Spleen (tissue), 7 donors: Measurements from ENCODE around the gene NOS1AP.

Source experiments
- POLR2A ChIP-seq, 3 donors: fragments of 450-650 bp; IDR thresholded peaks; one replicate each; pipeline ENCODE4 v1.5.1; 2017; ENCODE audit warnings: antibody characterized with exemption in 3 of 3, mild to moderate bottlenecking in 1 of 3
- POLR2AphosphoS5 ChIP-seq, 3 donors: sonication (generic); formaldehyde crosslinking; IDR thresholded peaks; one replicate each; pipeline ENCODE4 v1.5.1; 2017; ENCODE audit warnings: antibody characterized with exemption in 3 of 3
- TF ChIP-seq, protein P1 (sequence below), 11 experiments: fragments of 200-600 bp in 7 of 11; fragments of 450-650 bp in 4 of 11; sonication (generic) in 4 of 11; IDR thresholded peaks in 8 of 11; conservative IDR thresholded peaks in 3 of 11; 1 replicate in 7 of 11; 2 replicates in 4 of 11; pipeline versions ENCODE4 v1.4.0 to v1.8.0; 2016 to 2021; ENCODE audit warnings: antibody characterized with exemption in 11 of 11, inconsistent platforms in 4 of 11, mild to moderate bottlenecking in 1 of 11
- donor health status: DM: no; HTN: no; CAD: no; lungs with moderate emphysema.
- donor health status: DM: no; HTN: no; CAD: no.
- donor health status: DM: no; HTN: no; CAD: no.

DNA sequence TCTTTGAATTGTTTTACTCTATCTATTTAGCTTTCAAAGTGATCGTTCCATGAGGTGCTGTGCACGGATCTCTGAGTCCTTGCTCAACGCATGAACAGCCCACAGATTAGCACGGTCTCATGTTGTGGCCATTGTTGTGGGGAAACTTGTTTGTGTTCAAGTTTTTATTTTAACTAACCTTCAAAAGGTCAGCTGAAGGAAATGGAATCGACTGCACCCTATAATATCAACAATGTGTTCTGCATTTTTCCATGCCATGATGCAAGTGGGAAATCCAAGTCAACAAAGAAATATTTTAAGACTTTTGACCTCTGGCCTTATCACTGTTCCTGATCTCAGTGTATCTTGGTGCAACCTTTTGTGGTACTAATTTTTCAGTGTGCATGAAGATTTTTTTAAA, 336.3 kb downstream of the NOS1AP start:
- TF ChIP-seq, protein P1, sequence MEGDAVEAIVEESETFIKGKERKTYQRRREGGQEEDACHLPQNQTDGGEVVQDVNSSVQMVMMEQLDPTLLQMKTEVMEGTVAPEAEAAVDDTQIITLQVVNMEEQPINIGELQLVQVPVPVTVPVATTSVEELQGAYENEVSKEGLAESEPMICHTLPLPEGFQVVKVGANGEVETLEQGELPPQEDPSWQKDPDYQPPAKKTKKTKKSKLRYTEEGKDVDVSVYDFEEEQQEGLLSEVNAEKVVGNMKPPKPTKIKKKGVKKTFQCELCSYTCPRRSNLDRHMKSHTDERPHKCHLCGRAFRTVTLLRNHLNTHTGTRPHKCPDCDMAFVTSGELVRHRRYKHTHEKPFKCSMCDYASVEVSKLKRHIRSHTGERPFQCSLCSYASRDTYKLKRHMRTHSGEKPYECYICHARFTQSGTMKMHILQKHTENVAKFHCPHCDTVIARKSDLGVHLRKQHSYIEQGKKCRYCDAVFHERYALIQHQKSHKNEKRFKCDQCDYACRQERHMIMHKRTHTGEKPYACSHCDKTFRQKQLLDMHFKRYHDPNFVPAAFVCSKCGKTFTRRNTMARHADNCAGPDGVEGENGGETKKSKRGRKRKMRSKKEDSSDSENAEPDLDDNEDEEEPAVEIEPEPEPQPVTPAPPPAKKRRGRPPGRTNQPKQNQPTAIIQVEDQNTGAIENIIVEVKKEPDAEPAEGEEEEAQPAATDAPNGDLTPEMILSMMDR (IDR thresholded peaks at IDR 0.05 in 8 of 11, conservative IDR thresholded peaks at IDR 0.05 in 3 of 11) = no peak
- TF ChIP-seq POLR2A (IDR thresholded peaks at IDR 0.05) (no peak), POLR2AphosphoS5 (IDR thresholded peaks at IDR 0.05) (no peak)
